OCI-LY1 (cell line): Measurements from ENCODE around the gene GTPBP1.

Experiments used
- H2AFZ ChIP-seq: fragments of 200-600 bp; sonication (generic), shearing (Covaris generic); 2 replicates; pipeline ENCODE4 v1.6.0; 2014; ENCODE audit warnings: antibody characterized with exemption, mild to moderate bottlenecking, low read length
- H3F3A ChIP-seq: fragments of 200-600 bp; sonication (generic), shearing (Covaris generic); 2 replicates; pipeline ENCODE4 v1.6.0; 2014; ENCODE audit warnings: mild to moderate bottlenecking, antibody characterized with exemption, low read length, moderate library complexity; ENCODE audit not compliant: insufficient read depth
- H3K27ac ChIP-seq: fragments of 200-600 bp; sonication (generic); 2 replicates; pipeline ENCODE4 v1.5.1; 2014; ENCODE audit warnings: low read length, mixed run types, mild to moderate bottlenecking, low read depth; ENCODE audit not compliant: poor library complexity, severe bottlenecking
- H3K27me3 ChIP-seq: fragments of 200-600 bp; sonication (generic); 2 replicates; pipeline ENCODE4 v1.6.0; 2014; ENCODE audit warnings: antibody characterized with exemption, mild to moderate bottlenecking, low read length, moderate library complexity; ENCODE audit not compliant: insufficient read depth
- H3K36me3 ChIP-seq: fragments of 200-600 bp; sonication (generic); 2 replicates; pipeline ENCODE4 v1.6.1; 2014; ENCODE audit warnings: mild to moderate bottlenecking, antibody characterized with exemption, low read length, moderate library complexity, mixed read lengths; ENCODE audit not compliant: insufficient read depth
- H3K4me1 ChIP-seq: fragments of 200-600 bp; sonication (generic); 2 replicates; pipeline ENCODE4 v1.5.1; 2014; ENCODE audit warnings: mild to moderate bottlenecking, low read length, moderate library complexity; ENCODE audit not compliant: insufficient read depth, severe bottlenecking
- H3K4me2 ChIP-seq: fragments of 200-600 bp; sonication (generic), shearing (Covaris generic); 2 replicates; pipeline ENCODE4 v1.6.1; 2014; ENCODE audit warnings: low read length
- H3K4me3 ChIP-seq: fragments of 200-600 bp; sonication (generic); 2 replicates; pipeline ENCODE4 v1.5.1; 2014; ENCODE audit warnings: low read length, low read depth, mild to moderate bottlenecking, mixed read lengths; ENCODE audit not compliant: poor library complexity, severe bottlenecking
- H3K79me2 ChIP-seq: fragments of 200-600 bp; shearing (Covaris generic); 2 replicates; pipeline ENCODE4 v1.6.1; 2016; ENCODE audit warnings: mixed run types, low read length, mixed read lengths; ENCODE audit not compliant: insufficient read depth
- H3K9ac ChIP-seq: fragments of 200-600 bp; sonication (generic), shearing (Covaris generic); 2 replicates; pipeline ENCODE4 v1.6.1; 2014; ENCODE audit warnings: mild to moderate bottlenecking, low read length, mixed read lengths
- H3K9me2 ChIP-seq: fragments of 200-600 bp; sonication (generic), shearing (Covaris generic); 2 replicates; pipeline ENCODE4 v1.6.1; 2014; ENCODE audit warnings: low read depth, mild to moderate bottlenecking, low read length, mixed read lengths
- H3K9me3 ChIP-seq: fragments of 200-600 bp; shearing (Covaris generic); 2 replicates; pipeline ENCODE4 v1.6.1; 2014; ENCODE audit warnings: low read length, mixed read lengths
- H4K20me1 ChIP-seq: fragments of 200-600 bp; sonication (generic), shearing (Covaris generic); 2 replicates; pipeline ENCODE4 v1.6.0; 2016; ENCODE audit warnings: mild to moderate bottlenecking, low read length; ENCODE audit not compliant: insufficient read depth
- CTCF ChIP-seq: fragments of 200-600 bp; sonication (generic), shearing (Covaris generic); IDR thresholded peaks from 2 replicates; pipeline ENCODE4 v1.5.1; 2017; ENCODE audit warnings: mild to moderate bottlenecking, antibody characterized with exemption, low read length, moderate library complexity, mixed read lengths
- EZH2 ChIP-seq: fragments of 200-600 bp; sonication (generic), shearing (Covaris generic); IDR thresholded peaks from 2 replicates; pipeline ENCODE4 v1.8.0; 2017; ENCODE audit warnings: borderline replicate concordance, mixed run types, mild to moderate bottlenecking, antibody characterized with exemption, low read length, moderate library complexity, mixed read lengths

The GTPBP1 gene

GRCh38 chr22:38781033-38781432 is 75.3 kb downstream of the GTPBP1 start:
- H2AFZ ChIP-seq = no peak overlapping the region
- H3K9ac ChIP-seq = no peak overlapping the region
- no peak overlapping the region for H3K27ac ChIP-seq
- no peaks in the 10 kb centered on the region for H3K9me3 ChIP-seq
- no peaks in the 10 kb centered on the region for H4K20me1 ChIP-seq
- no peaks in the 10 kb centered on the region for H3K4me1 ChIP-seq
- TF ChIP-seq CTCF (no peak), EZH2 (no peak)
- no peaks in the 10 kb centered on the region for H3K79me2 ChIP-seq
- H3K4me3 ChIP-seq = no peak overlapping the region
- H3K36me3 ChIP-seq = no peaks in the 10 kb centered on the region
- H3F3A ChIP-seq = no peaks in the 10 kb centered on the region
- H3K9me2 ChIP-seq = no peaks in the 10 kb centered on the region
- no peaks in the 10 kb centered on the region for H3K27me3 ChIP-seq
- no peak overlapping the region for H3K4me2 ChIP-seq

DNA sequence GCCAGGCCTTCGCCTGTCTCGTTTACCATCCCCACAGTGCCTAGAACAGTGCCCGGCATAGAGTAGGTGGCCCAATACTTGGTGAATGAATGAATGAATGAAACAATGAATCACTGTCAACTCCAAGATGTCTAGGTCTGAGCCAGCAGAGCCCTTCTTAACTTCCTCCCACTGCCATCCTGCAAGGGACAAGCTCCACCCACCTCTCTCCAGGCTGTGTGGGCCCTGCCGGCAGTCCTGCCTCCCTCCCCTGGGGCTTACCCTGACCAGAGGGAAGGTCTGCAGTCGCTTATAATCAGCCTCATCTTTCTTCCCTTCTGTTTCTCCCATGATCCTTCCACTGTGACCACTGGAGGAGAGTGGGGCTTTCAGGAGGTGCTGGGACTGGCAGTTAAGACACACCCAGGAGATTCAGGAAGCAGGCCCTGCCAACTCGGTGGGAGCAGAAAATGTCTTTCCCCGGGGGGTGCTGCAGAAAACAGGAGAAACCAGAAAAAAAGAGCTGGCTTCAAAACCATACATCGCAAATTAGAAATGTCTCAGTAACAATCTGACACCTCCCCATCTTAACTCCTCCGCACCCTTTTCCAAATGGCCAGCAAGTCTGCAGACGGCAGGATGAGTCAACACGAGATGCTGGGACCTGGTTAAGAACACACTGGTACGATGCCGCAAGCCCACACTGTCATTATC is 76.8 kb downstream of the GTPBP1 start:
- no peak overlapping the region for H3K4me3 ChIP-seq
- H3K4me1 ChIP-seq = no peaks in the 10 kb centered on the region
- no peaks in the 10 kb centered on the region for H3K27me3 ChIP-seq
- H3K4me2 ChIP-seq = no peak overlapping the region
- H3K9me2 ChIP-seq = no peaks in the 10 kb centered on the region
- TF ChIP-seq CTCF = no peak
- no peak for TF ChIP-seq EZH2
- H3K27ac ChIP-seq = no peak overlapping the region
- no peak overlapping the region for H3K9ac ChIP-seq
- H3K36me3 ChIP-seq = no peaks in the 10 kb centered on the region
- no peaks in the 10 kb centered on the region for H3K9me3 ChIP-seq
- H2AFZ ChIP-seq = no peak overlapping the region
- no peaks in the 10 kb centered on the region for H3F3A ChIP-seq
- H3K79me2 ChIP-seq = no peaks in the 10 kb centered on the region
- no peaks in the 10 kb centered on the region for H4K20me1 ChIP-seq
